Prostate gland (tissue), 2 donors: Measurements from ENCODE around the gene MAP1B.

Source experiments
- POLR2A ChIP-seq: fragments of 450-650 bp; IDR thresholded peaks from one replicate; pipeline ENCODE4 v1.6.1; 2016; ENCODE audit warnings: antibody characterized with exemption, mild to moderate bottlenecking
- TF ChIP-seq, protein P1 (sequence below), 4 experiments: fragments of 200-600 bp in 2 of 4; fragments of 450-650 bp in 2 of 4; sonication (generic) in 2 of 4; IDR thresholded peaks; 1 replicate in 3 of 4; 2 replicates in 1 of 4; pipeline ENCODE4 v1.5.1; 2016 to 2019; ENCODE audit warnings: antibody characterized with exemption in 4 of 4, mild to moderate bottlenecking in 2 of 4, moderate library complexity in 2 of 4

DNA sequence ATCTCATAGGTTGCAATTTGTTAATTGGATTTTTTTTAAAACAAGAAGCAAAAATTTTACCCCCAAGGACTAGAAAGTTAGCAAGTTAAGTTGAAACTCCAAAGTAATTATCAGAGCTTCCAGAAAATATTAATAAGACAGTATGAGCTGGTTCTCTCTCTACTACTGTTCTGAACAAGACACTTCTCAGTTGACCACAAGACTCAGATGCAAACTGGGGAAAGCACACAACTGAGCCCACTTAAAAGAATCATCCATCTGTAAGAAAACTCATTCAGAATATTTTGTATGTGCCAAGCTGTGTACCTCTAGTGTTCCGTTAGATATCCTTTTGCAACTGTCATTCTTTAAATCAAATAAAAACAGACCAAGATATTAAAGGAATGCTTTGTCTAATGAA lies 60.0 kb downstream of the MAP1B start:
- TF ChIP-seq, protein P1, sequence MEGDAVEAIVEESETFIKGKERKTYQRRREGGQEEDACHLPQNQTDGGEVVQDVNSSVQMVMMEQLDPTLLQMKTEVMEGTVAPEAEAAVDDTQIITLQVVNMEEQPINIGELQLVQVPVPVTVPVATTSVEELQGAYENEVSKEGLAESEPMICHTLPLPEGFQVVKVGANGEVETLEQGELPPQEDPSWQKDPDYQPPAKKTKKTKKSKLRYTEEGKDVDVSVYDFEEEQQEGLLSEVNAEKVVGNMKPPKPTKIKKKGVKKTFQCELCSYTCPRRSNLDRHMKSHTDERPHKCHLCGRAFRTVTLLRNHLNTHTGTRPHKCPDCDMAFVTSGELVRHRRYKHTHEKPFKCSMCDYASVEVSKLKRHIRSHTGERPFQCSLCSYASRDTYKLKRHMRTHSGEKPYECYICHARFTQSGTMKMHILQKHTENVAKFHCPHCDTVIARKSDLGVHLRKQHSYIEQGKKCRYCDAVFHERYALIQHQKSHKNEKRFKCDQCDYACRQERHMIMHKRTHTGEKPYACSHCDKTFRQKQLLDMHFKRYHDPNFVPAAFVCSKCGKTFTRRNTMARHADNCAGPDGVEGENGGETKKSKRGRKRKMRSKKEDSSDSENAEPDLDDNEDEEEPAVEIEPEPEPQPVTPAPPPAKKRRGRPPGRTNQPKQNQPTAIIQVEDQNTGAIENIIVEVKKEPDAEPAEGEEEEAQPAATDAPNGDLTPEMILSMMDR (IDR thresholded peaks at IDR 0.05), result no peak
- no peak for TF ChIP-seq POLR2A
